T-cell (primary cell): ENCODE results near the gene ARHGAP45. TPM values are rescaled to one million over a fixed set of nuclear protein-coding genes. Genes with fewer than 3 reads are reported as not detected.

ENCODE experiments used
- ATAC-seq, 4 experiments: fragments of 200-7000 bp in 3 of 4; fragments of 150-1000 bp in 1 of 4; cut with Tn5 transposase; replicated peaks in 1 of 4; 1 replicate in 3 of 4; 2 replicates in 1 of 4; pipeline ENCODE4 v1.10.0; 2021; ENCODE audit warnings: moderate library complexity in 3 of 4, mild to moderate bottlenecking in 2 of 4, moderate number of reproducible peaks in 1 of 4
- CTCF ChIA-PET, 2 donors: fragments of 300-600 bp; sonication (Branson Sonifier 250); formaldehyde crosslinking; loops; one replicate each; lab custom pipeline; 2022; ENCODE audit warnings: antibody characterized with exemption in 2 of 2; lab: Charles Lee
- POLR2A ChIA-PET, 2 donors: fragments of 300-600 bp; sonication (Branson Sonifier 250); formaldehyde crosslinking; loops; one replicate each; lab custom pipeline; 2022; ENCODE audit warnings: antibody characterized with exemption in 2 of 2; lab: Charles Lee
- DNase-seq, 35 experiments: peaks; one replicate each; pipeline versions ENCODE4 v3.0.0 to v3.0.0-alpha.2; 2013 to 2023
- H3K27ac ChIP-seq: one replicate; pipeline ENCODE4 v1.5.1; 2013; ENCODE audit warnings: low read length
- H3K27me3 ChIP-seq, 2 experiments: replicated peaks in 1 of 2; 1 replicate in 1 of 2; 2 replicates in 1 of 2; pipeline versions ENCODE4 v1.6.1 to v1.7.0; 2013; ENCODE audit warnings: low read length in 1 of 2, mixed read lengths in 1 of 2; ENCODE audit not compliant: control insufficient read depth in 2 of 2, insufficient read depth in 2 of 2; ENCODE audit errors: extremely low read depth in 1 of 2
- H3K36me3 ChIP-seq, 2 donors: 1 replicate in 1 of 2; 2 replicates in 1 of 2; pipeline versions ENCODE4 v1.6.1 to v1.7.0; 2013; ENCODE audit warnings: low read length in 1 of 2; ENCODE audit not compliant: control insufficient read depth in 2 of 2, insufficient read depth in 1 of 2; ENCODE audit errors: extremely low read depth in 1 of 2
- H3K4me1 ChIP-seq, 2 experiments: 1 replicate in 1 of 2; 2 replicates in 1 of 2; pipeline versions ENCODE4 v1.6.1 to v1.7.0; 2013; ENCODE audit warnings: low read length in 2 of 2, mixed read lengths in 1 of 2; ENCODE audit not compliant: insufficient read depth in 2 of 2, control insufficient read depth in 1 of 2; ENCODE audit errors: extremely low read depth in 1 of 2
- H3K4me3 ChIP-seq, 2 donors: 1 replicate in 1 of 2; 2 replicates in 1 of 2; pipeline versions ENCODE4 v1.5.1 to v1.7.0; 2013; ENCODE audit warnings: mild to moderate bottlenecking in 2 of 2, low read length in 1 of 2, moderate library complexity in 1 of 2; ENCODE audit not compliant: control insufficient read depth in 1 of 2; ENCODE audit errors: extremely low read depth in 1 of 2
- H3K9me3 ChIP-seq: 2 replicates; pipeline ENCODE4 v1.7.0; 2013
- H3K27ac Mint-ChIP-seq, 2 donors: one replicate each; pipeline ENCODE4 v1.8.0; 2020 to 2021; ENCODE audit warnings: mild to moderate bottlenecking in 2 of 2, mixed read lengths in 2 of 2
- H3K27me3 Mint-ChIP-seq, 2 donors: one replicate each; pipeline ENCODE4 v1.8.0; 2021 to 2022; ENCODE audit warnings: mixed read lengths in 2 of 2
- H3K36me3 Mint-ChIP-seq: one replicate; pipeline ENCODE4 v1.8.0; 2021; ENCODE audit warnings: mixed read lengths
- H3K4me1 Mint-ChIP-seq, 3 donors: one replicate each; pipeline ENCODE4 v1.8.0; 2020 to 2022; ENCODE audit warnings: mixed read lengths in 3 of 3, mild to moderate bottlenecking in 1 of 3
- H3K4me3 Mint-ChIP-seq, 3 donors: one replicate each; pipeline ENCODE4 v1.8.0; 2020 to 2022; ENCODE audit warnings: mild to moderate bottlenecking in 3 of 3, mixed read lengths in 3 of 3, moderate library complexity in 3 of 3
- H3K9me3 Mint-ChIP-seq, 3 donors: one replicate each; pipeline ENCODE4 v1.8.0; 2020 to 2022; ENCODE audit warnings: mixed read lengths in 3 of 3
- WGBS: methylation state at CpG from one replicate; pipeline ENCODE4 v1.1.5; 2013; ENCODE audit warnings: missing lambda C conversion rate; ENCODE audit not compliant: insufficient coverage; 5-methylcytosine and 5-hydroxymethylcytosine counted together
- total RNA-seq, 35 experiments: library from RNA in 6 of 35; stranded (reverse) in 6 of 35; fragments of 120-200 nt in 1 of 35; gene quantifications; one replicate each; pipeline versions ENCODE4 v1.2.1 to v1.2.4 and lab custom pipeline; 2013 to 2026

The ARHGAP45 gene
- total RNA-seq, 5 donors from 2014 or later (not counting 1 experiment from before 2014, with no cell fraction given): 729 to 1,130 (median 1,073) TPM

GRCh38 chr19:1068009-1069001, 1.3 kb downstream of the ARHGAP45 start:
- peaks cover 19% of the 10 kb centered on the region for H3K36me3 Mint-ChIP-seq
- Histone ChIP-seq H3K4me1 (peaks cover 35 to 86% of the 10 kb centered on the region in 2 experiments), H3K9me3 (no peaks in the 10 kb centered on the region), H3K4me3 (peak overlapping the region; percentile 83 to 99), H3K27ac (peak overlapping the region; percentile 96), H3K27me3 (no peaks in the 10 kb centered on the region), H3K36me3 (peaks cover 10 to 48% of the 10 kb centered on the region in 2 donors)
- POLR2A ChIA-PET: interaction anchor here (1.1 to 2.1 kb wide), 2 partner anchors 8 to 201 kb away, joined by 3 to 17 read pairs; partner anchors contain the start of gene CIRBP (in 1 of the 2)
- peak overlapping the region; percentile 95 to 96 for H3K27ac Mint-ChIP-seq
- no peaks in the 10 kb centered on the region for H3K27me3 Mint-ChIP-seq
- peak overlapping the region; percentile 89 to 90 (median 90) for H3K4me3 Mint-ChIP-seq
- no peaks in the 10 kb centered on the region for H3K9me3 Mint-ChIP-seq
- ATAC-seq (peak; percentile 14 to 41 (median 36)), DNase-seq (peak; percentile 64 to 91 (median 78))
- peaks cover 50 to 60% (median 58%) of the 10 kb centered on the region in 3 donors for H3K4me1 Mint-ChIP-seq
- 1% methylated on average over 38 of the region's 45 CpGs for WGBS
- CTCF ChIA-PET: interaction anchor here in 1 of 2 donors (1.2 kb wide), 1 partner anchor 9 kb away, joined by 3 read pairs; no protein-coding TSS in a partner anchor

GRCh38 chr19:1069009-1069779, 2.2 kb downstream of the ARHGAP45 start:
- Histone ChIP-seq H3K27me3 (no peaks in the 10 kb centered on the region), H3K9me3 (no peaks in the 10 kb centered on the region), H3K36me3 (peaks cover 10 to 56% of the 10 kb centered on the region in 2 donors), H3K27ac (peak overlapping the region; percentile 96), H3K4me1 (peaks cover 44 to 86% of the 10 kb centered on the region in 2 experiments), H3K4me3 (peak overlapping the region; percentile 83 to 99)
- Mint-ChIP-seq H3K27ac (peak overlapping the region; percentile 95 to 96), H3K27me3 (no peaks in the 10 kb centered on the region), H3K9me3 (no peaks in the 10 kb centered on the region), H3K36me3 (peaks cover 19% of the 10 kb centered on the region), H3K4me3 (peak overlapping the region; percentile 89 to 90 (median 90)), H3K4me1 (peaks cover 55 to 66% (median 64%) of the 10 kb centered on the region in 3 donors)
- ChIA-PET POLR2A (interaction anchor here in 1 of 2 donors (0.6 kb wide), 1 partner anchor 34 kb away, joined by 4 read pairs; no protein-coding TSS in a partner anchor), CTCF (no interaction called here)
- ATAC-seq: peak; percentile 28 to 48 (median 40)
- peak; percentile 62 to 83 (median 73) for DNase-seq
- 0% methylated on average over 23 of the region's 25 CpGs for WGBS

- Histone ChIP-seq H3K27ac (peak overlapping the region; percentile 25), H3K36me3 (peaks cover 10 to 67% of the 10 kb centered on the region in 2 donors), H3K4me3 (no peak overlapping the region), H3K27me3 (no peaks in the 10 kb centered on the region), H3K4me1 (peaks cover 46 to 84% of the 10 kb centered on the region in 2 experiments), H3K9me3 (no peaks in the 10 kb centered on the region)
- Mint-ChIP-seq H3K27me3 (no peaks in the 10 kb centered on the region), H3K27ac (peak overlapping the region; percentile 95 to 96), H3K4me3 (peak overlapping the region; percentile 28 to 90 (median 89)), H3K4me1 (peaks cover 48 to 60% (median 56%) of the 10 kb centered on the region in 3 donors), H3K9me3 (no peaks in the 10 kb centered on the region), H3K36me3 (peaks cover 22% of the 10 kb centered on the region)
- POLR2A ChIA-PET: interaction anchor here in 1 of 2 donors (0.6 to 0.7 kb wide), 3 partner anchors 16 to 198 kb away, joined by 3 to 5 read pairs (median 3); no protein-coding TSS in a partner anchor
- 93% methylated on average over 11 of the region's 21 CpGs for WGBS
- no peak for DNase-seq
- CTCF ChIA-PET: no interaction called here
- no peak for ATAC-seq
Measured at GRCh38 chr19:1070576-1070930, 3.6 kb downstream of the ARHGAP45 start.

- 91% methylated on average over 87 of the region's 99 CpGs for WGBS
- Histone ChIP-seq H3K4me3 (no peak overlapping the region), H3K27ac (peak overlapping the region; percentile 25), H3K36me3 (peaks cover 10 to 73% of the 10 kb centered on the region in 2 donors), H3K27me3 (no peaks in the 10 kb centered on the region), H3K4me1 (peaks cover 49 to 84% of the 10 kb centered on the region in 2 experiments), H3K9me3 (no peaks in the 10 kb centered on the region)
- POLR2A ChIA-PET: interaction anchor here in 1 of 2 donors (0.6 kb wide), 1 partner anchor 42 kb away, joined by 3 read pairs; no protein-coding TSS in a partner anchor
- DNase-seq (no peak), ATAC-seq (no peak)
- no peaks in the 10 kb centered on the region for H3K27me3 Mint-ChIP-seq
- no peaks in the 10 kb centered on the region for H3K9me3 Mint-ChIP-seq
- H3K36me3 Mint-ChIP-seq: peaks cover 28% of the 10 kb centered on the region
- peak overlapping the region; percentile 95 to 96 for H3K27ac Mint-ChIP-seq
- CTCF ChIA-PET: no interaction called here
- peaks cover 48 to 61% (median 56%) of the 10 kb centered on the region in 3 donors for H3K4me1 Mint-ChIP-seq
- peak overlapping the region; percentile 73 to 90 (median 75) for H3K4me3 Mint-ChIP-seq
Measured at GRCh38 chr19:1070931-1071791, 4.2 kb downstream of the ARHGAP45 start.

- Histone ChIP-seq H3K36me3 (peaks cover 10 to 77% of the 10 kb centered on the region in 2 donors), H3K4me3 (no peak overlapping the region), H3K27me3 (no peaks in the 10 kb centered on the region), H3K27ac (peak overlapping the region; percentile 19), H3K9me3 (no peaks in the 10 kb centered on the region), H3K4me1 (peaks cover 50 to 90% of the 10 kb centered on the region in 2 experiments)
- Mint-ChIP-seq H3K27me3 (no peaks in the 10 kb centered on the region), H3K9me3 (no peaks in the 10 kb centered on the region), H3K36me3 (peaks cover 33% of the 10 kb centered on the region), H3K4me3 (peak overlapping the region; percentile 73 to 79 (median 75)), H3K27ac (peak overlapping the region; percentile 90 to 96), H3K4me1 (peaks cover 58 to 63% (median 61%) of the 10 kb centered on the region in 3 donors)
- ChIA-PET CTCF (interaction anchor here in 1 of 2 donors (0.5 kb wide), 1 partner anchor 122 kb away, joined by 13 read pairs; no protein-coding TSS in a partner anchor), POLR2A (interaction anchor here in 1 of 2 donors (0.5 kb wide), 1 partner anchor 9 kb away, joined by 4 read pairs; no protein-coding TSS in a partner anchor)
- ATAC-seq: no peak
- no CpG with 5 or more reads among the region's 11 CpGs for WGBS
- no peak for DNase-seq
Measured at GRCh38 chr19:1072371-1073015, 5.5 kb downstream of the ARHGAP45 start.
